ENCODE results near the gene S100A13.
A peak's percentile ranks its signal among the peaks of the same experiment; 100 is the strongest.
"Not testable (repeated sequence)": the region's sequence is repeated elsewhere in the genome, so short reads cannot be mapped to it uniquely, and the experiment has no call there.

S100A13 gene

DNA sequence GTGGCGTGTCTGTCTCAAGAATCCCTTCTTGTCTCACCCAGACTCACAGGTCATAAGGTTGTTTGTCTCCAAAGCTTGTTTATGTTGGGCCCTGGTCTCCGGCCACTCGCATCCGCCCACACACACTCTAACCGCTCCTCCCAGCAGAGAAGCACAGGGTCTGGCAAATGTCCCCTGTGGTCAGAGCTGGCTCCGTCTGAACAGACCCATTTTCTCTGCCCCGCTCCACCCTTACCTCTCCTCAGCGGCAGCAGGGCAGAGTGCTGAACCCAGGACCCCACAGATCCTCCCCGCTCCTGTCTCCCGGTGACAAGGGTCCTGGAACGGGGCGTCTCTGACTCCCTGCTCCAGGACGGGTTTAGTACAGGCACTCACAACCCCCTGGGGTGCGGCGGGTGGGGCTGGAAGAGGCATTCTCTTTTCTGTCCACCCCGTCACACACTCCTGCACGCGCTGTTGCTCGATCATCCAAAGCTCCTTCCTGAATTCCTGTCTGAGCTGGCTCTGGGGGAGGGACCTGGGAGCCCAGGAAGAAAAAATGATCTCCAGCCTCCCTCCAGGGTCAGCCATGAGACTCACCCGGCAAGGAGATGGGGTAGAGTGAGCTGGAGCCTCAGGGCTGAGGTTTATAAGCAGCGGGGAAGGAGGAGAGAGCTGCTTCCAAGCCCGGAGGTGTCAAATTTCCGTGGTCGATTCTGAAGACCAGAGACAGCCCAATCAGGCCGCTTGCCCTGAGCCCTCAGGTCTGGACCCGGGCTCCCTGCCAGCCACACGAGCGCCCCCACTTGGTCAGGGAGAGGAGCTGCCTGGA, at the start of gene S100A13:
Gene S100A13, minus strand, starts transcription at position 602 of the 811 bp plus-strand sequence. CDS start 1,033 bp downstream, outside the sequence.
- DNase-seq, result peak; percentile 96 to 99

DNA sequence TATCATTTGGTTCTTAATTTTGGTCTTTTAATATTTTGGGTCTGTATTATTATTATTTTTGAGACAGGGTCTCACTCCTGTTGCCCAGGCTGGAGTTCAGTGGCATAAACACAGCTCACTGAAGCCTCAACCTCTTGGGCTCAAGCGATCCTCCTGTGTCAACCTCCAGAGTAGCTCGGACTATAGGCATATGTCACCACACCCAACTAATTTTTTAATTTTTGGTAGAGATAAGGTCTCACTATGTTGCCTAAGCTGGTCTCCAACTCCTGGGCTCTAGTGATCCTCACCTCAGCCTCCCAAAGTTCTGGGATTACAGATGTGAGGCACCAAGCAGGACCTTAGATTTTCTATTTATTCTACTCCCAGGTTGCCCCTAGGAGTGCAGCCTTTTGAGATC, 46.2 kb upstream of the S100A13 start:
- no peak for DNase-seq

GRCh38 chr1:153671628-153672353, 44.5 kb upstream of the S100A13 start:
- peak; percentile 74 to 82 for DNase-seq

GRCh38 chr1:153670859-153671627, 43.7 kb upstream of the S100A13 start, which contains the start of gene ILF2:
Gene ILF2 (minus strand): TSS chr1:153670993. CDS start chr1:153670922, 71 bp downstream.
- DNase-seq, result peak; percentile 100

GRCh38 chr1:153670257-153670858, 43.1 kb upstream of the S100A13 start:
- peak in 1 of 2 experiments; percentile 53 for DNase-seq

DNA sequence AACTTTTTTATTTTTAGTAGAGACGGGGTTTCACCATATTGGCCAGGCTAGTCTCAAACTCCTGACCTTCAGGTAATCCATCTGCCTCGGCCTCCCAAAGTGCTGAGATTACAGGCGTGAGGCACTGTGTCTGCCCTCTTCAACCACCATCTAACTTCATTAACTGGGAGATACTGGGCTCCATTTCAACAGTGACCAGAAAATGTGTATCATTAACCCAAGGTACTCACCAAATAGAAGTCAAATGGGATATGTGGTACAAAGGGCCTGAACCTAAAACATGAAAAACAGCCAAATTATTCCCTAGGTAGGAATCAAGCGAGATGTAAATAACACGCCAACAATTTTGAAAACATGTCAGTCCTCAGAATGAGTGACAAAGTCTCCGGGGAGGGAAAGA, 42.3 kb upstream of the S100A13 start:
- no peak for DNase-seq

GRCh38 chr1:153668672-153669071, 41.4 kb upstream of the S100A13 start:
- not testable (repeated sequence) for DNase-seq

DNA sequence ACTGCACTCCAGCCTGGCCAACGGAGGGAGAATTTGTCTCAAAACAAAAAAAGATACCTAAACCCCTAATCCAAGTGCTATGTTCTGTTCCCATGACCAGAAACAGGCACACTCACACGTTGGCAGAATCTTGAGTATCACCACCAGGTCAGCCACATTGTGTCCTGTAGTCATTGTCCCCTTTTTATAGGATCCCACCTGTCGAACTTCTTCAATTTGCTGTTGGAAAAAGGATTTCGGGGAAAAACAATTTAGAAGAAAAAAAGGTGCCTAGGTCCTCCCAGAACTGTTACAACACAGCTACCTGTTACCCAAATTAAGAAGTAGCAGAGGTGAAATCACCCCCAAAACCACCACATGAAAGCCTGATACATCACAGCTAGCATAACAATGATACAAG, 40.1 kb upstream of the S100A13 start:
- no peak for DNase-seq

DNA sequence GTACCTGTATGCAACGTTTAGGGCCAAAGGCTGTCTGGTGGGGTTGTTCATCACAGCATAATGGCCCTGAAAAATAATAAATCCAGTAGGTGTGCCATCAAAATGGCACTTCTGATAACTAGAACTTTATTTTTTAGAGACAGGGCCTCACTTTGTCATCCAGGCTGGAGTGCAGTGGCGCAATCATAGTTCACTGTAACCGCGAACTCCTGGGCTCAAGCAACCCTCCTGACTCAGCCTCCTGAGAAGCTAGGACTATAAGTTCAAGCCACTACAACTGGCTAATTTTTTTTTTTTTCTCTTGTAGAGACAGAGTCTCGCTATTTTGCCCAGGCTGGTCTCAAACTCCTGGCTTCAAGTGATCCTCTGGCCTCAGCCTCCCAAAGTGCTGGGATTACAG, 35.9 kb upstream of the S100A13 start:
- DNase-seq, result no peak

DNA sequence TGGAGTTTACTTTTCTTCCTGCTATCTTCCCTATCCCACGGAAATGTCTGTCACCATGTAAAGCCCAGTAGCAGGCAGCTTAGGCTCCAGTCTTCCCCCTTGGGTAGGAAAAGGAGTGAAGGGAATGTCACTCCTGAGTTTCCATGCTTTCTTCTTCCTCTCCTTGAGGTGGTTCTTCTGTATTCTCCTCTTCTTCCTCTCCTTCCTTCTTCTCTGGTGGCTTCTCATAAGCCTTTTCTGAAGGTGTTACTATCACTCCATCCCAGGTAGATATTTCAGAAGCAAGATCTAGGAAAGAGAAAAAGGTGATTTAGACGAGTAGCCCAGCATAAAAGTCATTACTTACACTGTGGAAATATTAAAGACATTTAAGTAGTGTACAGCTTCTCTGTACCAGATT, 35.0 kb upstream of the S100A13 start:
- DNase-seq, result no peak

GRCh38 chr1:153661111-153661708, 33.9 kb upstream of the S100A13 start:
- DNase-seq, result peak in 1 of 2 experiments; percentile 30

DNA sequence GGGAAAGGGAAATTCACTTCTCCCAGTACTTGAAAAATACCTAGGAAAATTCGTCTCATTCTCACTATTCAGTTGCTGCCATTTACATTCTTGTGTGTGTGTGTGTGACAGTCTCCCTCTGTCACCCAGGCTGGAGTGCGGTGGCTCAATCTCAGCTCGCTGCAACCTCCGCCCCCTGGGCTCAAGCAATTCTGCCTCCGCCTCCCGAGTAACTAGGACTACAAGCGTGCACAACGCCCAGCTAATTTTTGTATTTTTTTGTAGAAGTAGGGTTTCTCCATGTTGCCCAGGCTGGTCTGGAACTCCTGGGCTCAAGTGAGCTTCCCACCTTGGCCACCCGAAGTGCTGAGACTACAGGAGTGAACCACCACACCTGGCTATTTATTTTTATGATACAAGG, 32.4 kb upstream of the S100A13 start:
- DNase-seq, result no peak

- no peak for DNase-seq
Measured at GRCh38 chr1:153659175-153659534, 31.9 kb upstream of the S100A13 start.

DNA sequence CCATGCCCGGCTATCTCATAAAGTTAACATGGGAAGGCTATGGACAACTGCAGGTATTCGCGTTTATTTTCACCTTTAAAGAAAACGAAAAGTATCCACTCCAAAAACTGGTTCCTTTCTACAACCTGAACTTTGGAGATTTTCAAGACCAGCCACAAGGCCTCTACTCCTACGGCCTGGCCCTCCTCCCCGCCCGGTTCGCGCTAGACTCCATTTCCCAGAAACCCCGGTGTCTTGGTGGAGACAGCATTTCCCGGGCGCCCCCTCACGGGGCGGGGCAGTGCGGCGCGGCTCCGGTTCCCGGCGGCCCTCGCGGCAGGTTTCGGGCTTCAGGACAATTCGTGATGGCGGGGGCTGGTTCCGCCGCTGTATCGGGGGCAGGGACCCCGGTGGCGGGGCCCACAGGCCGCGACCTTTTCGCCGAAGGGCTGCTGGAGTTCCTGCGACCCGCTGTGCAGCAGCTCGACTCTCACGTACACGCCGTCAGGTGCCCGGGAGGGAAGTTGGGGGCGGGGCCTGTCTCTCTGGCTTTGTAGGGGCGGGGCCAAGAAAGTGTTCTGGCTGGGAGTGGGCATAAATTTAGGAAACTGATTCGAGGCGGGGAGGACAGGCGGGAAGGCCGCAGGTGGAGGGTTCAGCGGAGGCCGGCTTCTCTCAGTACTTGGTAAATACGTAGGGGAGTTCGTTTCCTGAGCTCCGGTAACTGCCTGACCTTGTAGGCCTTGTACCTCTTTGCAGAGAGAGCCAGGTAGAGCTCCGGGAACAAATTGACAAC, 31.3 kb upstream of the S100A13 start, which contains the start of gene SNAPIN:
Gene SNAPIN, plus strand, starts transcription at position 304 of the 775 bp plus-strand sequence. Its CDS starts 41 bp downstream, at position 345.
- DNase-seq, result peak; percentile 92 to 99

GRCh38 chr1:153655333-153655732, 28.0 kb upstream of the S100A13 start:
- DNase-seq, result no peak

- DNase-seq, result no peak
Measured at GRCh38 chr1:153652805-153653500, 25.6 kb upstream of the S100A13 start.

GRCh38 chr1:153651771-153652170, 24.5 kb upstream of the S100A13 start:
- DNase-seq, result no peak

DNA sequence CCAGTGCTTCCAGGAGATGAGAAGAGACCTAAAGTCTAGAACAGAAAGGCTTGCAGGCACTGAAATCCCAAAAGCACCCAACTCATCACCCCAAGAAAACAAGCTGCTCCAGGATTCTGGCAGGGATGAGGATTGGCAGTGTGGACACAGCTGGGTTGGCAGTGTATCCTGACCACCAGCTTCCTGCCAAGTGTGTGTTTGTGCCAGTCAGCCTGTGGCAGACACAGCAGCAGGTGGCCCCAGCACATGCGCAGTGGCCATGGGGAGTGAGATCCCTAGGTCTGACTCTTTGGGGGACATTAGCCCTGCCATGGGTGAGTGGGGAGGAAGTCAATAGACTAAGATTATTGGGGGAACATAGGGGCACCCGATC, 22.5 kb upstream of the S100A13 start:
- DNase-seq, result no peak

DNA sequence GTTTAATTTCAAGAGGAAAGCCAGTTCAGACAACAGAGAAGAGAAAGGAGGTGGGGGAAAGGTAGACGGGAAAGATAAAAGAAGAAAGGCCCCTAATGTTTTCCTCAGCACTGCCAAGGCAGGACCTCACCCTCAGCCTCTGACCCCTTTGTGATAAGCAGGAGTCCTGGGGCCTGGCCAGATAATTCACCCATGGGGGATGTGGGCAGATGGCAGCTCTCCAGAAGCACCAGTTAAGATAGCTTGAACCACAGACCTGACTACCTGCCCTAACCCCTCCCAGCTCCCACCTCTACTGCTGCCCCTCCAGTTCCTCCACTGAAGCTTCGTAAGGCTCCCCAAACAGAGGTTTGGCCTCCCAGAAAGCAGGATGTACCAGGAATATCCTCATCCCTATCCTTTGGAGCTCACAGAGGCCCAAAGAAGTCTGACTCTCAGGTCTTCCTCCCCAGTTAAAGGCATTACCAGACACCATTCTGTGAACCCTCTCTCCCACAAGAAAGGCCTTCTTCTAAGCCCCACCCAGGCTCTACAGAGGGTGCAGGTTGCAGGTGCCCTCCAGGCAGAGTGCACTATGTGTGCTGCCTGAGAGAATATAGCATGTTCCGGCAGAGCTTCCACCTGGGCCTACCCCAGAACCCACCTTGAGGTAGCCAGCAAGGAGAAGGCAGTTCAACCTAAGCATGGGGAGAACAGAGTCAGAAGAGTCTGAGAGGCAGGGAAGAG, 22.0 kb upstream of the S100A13 start:
- no peak for DNase-seq

- DNase-seq, result no peak
Measured at GRCh38 chr1:153648000-153648643, 20.8 kb upstream of the S100A13 start.

Data from NCI-H526 (cell line).